ENCODE measurements around the gene ZNF445. TPM values are rescaled to one million over a fixed set of nuclear protein-coding genes. Genes with fewer than 3 reads are reported as not detected.
"Not testable (repeated sequence)": the region's sequence is repeated elsewhere in the genome, so short reads cannot be mapped to it uniquely, and the experiment has no call there.

ZNF445 gene
- total RNA-seq, 1 donor from 2014 or later = 14.9 TPM

DNA sequence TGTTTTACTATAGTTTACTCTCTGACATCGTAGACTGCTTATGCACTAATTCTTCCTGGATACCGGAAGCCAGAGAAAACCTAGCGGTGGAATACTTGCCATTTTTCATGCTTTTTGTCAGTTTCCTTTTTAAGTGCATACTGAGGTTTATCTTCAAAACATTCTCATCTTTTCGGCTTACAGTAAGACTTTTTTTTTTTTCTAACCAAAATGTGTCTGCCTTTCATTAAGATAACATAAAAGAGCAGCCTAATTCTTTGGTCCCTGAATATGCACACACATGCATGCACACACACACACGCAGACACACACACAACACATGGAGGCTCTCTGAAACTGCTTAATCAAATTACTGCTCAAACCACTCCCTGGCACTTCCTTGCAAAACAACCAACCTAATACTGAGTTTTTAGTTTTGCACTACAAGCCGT is 1.3 kb downstream of the ZNF445 start:
- DNase-seq = peak; percentile 7

DNA sequence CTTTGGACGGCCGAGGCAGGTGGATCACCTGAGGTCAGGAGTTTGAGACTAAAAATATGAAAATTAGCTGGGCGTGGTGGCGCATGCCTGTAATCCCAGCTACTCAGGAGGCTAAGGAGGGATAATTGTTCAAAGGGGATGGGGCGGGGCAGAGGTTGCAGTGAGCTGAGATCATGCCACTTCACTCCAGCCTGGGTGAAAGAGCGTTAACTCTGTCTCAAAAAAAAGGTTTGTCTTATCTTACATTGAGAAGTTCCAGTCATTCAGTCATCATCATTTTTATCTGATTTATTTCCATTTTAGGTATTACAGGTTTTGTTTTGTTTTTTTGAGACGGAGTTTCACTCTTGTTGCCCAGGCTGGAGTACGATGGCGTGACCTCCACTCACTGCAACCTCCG is 2.6 kb downstream of the ZNF445 start:
- DNase-seq = not testable (repeated sequence)

DNA sequence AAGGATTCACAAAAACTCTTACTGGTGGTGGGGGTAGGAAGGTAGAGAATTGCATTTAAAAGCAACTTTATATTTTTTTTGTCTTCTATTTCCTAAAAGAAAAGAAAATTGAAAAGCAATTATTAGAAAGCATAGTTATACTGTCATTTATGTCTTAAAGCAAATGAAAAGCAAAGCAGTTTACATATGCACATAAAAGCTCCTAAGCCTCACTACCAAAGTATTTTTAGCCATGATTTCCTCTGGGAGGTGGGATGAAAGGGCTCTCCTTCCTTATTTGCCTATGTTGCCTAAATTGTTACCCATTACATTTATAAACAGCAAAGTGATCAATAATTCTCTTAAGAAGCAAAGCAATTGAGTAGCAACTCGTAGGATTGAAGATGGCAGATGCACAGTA is 7.0 kb downstream of the ZNF445 start:
- DNase-seq = no peak

DNA sequence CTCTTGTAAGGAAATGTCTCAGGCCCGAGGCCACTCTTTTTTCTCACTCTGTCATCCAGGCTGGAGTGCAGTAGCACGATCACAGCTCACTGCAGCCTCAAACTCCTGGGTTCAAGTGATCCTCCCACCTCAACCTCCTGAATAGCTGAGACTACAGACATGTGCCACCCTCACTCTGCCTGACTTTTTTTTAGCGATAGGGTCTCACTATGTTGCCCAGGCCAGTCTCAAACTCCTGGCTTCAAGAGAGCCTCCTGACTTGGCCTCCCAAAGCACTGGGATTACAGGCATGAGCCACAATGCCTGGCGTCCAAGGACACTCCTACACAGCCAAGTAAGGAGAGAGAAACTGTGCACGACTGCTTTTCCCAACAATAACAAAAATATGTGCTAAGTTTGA is 7.6 kb downstream of the ZNF445 start:
- DNase-seq = no peak

DNA sequence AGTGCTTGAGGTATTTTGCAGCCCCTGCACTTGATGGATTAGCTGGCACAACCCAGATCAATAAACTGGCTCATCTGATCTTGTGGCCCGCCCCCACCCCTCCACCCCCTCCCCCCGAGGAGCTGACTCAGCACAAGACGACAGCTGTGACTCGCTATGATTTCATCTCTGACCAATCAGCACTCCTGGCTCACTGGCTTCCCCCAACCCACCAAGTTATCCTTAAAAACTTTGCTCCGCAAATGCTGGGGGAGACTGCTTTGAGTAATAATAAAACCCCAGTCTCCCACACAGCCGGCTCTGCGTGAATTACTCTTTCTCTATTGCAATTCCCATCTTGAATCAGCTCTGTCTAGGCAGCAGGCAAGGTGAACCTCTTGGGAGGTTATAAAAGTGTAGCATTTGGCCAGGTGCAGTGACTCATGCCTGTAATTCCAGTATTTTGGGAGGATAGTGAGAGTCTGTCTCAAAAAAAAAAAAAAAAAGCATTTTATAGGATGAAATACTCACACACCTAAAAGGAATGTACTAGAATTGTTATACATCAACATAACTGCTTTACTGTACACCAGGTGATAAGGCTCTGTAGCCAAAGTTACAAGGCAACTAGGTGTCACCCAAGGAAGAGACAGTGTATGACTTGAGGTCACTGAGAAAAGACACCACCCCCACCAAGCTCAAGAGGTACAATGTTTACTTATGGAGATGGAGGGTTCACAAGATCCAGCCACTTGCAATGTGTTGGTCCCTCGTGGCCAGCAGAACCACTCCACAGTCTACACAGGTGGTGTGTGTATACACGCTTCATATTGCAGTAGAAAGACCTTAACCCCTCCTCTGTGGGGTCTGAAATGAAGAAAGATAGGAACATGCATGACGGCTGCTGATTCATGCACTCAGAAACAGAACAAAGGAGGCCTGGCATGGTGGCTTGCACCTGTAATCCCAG is 8.6 kb downstream of the ZNF445 start:
- DNase-seq = no peak

DNA sequence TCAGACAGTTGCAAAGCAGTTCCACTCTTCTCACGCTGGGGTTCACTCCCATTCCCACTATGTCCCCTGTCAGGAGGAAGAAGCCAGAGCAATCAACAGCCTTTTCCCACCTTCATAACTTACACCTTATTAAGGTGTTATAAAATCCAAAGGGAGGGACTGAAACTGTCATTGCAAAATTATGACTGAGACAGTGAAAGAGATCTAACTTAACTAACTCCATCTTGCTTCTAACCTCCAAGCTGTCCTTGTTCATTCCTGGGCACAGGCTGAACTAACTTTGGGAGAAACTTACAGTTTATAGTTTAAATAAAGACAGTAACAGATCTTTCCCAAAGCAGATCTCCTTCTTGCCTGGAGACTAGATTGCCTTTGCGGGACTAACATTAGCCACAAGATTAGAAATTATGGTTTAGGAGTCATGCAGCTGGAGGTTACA is 9.4 kb downstream of the ZNF445 start:
- not testable (repeated sequence) for DNase-seq

DNA sequence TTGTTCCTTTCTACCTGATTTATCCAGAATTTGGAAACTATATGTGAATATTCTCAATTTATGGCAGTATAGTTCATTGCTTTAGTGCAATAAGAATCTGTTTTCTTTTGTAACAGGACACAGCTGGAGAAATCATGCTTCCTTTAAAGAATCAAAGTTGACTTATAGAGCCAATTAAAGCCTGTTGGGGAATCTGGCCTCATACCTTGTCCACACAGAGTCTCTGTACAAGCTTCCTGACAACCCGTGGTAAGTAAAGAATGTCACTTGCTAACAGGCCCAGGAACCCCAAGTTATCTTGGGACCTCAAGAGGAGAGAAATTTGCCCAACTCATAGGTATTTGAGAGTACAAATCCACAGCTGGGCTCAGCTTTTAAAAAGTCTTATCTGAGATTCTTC is 10.2 kb downstream of the ZNF445 start:
- DNase-seq = no peak

DNA sequence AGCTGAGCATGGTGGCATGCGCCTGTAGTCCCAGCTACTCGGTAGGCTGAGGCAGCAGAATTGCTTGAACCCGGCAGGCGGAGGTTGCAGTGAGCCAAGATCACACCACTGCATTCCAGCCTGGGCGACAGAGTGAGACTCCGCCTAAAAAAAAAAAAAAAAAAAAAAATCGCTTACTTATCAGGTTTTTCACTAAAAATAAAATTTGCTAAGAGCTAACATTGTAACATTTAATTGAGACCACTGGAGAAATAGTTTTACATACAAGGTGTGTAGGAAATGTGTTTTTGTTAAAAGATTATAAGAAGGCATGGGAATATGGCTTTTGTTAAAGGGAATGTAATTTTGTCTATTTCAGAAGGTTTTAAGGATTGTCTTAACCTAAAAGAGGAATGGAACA is 12.6 kb downstream of the ZNF445 start:
- not testable (repeated sequence) for DNase-seq

DNA sequence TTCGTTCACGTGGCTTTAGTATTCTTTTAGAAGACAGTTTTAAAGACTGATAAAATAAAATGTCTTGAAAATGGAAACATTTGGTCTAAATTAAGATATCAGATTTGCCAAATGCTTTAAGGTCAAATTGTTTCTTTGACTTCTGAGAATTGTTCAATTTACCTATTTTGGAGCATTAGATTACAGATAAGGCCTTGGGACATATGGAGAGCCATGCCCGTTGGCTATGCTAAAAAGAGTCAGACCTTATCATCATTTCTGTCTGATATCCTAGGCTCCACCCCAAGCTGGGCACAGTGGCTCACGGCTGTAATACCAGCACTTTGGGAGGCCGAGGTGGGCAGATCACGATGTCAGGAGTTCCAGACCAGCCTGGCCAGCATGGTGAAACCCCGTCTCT is 13.0 kb downstream of the ZNF445 start:
- no peak for DNase-seq

DNA sequence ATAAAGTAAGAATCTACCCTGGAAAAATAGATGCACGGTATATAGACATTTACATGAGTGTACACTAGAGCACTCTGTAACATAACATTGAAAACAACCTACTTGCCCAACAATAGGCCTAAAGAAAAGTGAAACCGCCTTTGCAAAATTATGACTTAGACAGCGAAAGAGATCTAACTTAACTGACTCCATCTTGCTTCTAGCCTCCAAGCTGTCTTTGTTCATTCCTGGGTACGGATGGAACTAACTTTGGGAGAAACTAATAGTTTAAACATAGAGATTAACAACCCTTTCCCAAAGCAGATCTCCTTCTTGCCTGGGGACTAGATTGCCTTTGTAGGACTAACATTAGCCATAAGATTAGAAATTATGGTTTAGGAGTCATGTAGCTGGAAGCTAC is 17.4 kb downstream of the ZNF445 start:
- not testable (repeated sequence) for DNase-seq

DNA sequence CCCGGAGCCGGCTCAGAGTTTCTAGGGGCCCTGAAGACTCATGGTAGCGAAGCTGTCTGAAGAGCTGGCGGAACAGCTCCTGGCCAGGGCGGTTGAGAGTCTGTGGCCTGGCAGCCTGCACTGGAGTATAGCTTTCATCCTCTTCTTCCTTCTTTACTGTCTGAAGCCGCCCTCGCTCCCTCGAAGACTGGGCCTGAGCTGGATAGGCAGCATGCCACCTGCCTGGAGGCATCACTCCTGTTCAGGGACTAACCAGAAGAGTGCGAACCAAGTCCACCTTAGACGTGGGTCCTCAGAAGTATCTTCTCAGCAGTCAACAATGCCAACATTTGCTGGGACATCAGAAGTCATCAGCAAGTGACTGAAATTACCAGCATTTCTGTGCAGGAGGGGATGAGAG is 22.2 kb downstream of the ZNF445 start:
- DNase-seq = no peak

DNA sequence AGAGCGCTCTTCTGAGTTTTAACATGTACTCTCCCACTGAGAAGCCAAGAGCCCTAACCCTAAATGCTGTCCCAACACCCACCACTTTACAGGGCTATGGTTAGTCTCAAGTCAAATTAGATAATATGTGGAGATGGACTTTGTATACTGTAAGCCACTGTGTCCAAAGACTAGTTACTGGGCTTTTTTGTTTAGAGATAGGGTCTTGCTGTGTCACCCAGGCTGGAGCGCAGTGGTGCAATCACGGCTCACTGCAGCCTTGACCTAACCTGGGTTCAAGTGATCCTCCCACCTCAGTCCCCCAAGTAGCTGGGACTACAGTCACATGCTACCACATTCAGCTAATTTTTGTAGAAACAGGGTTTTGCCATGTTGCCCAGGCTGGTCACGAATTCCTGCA is 23.2 kb downstream of the ZNF445 start:
- no peak for DNase-seq

DNA sequence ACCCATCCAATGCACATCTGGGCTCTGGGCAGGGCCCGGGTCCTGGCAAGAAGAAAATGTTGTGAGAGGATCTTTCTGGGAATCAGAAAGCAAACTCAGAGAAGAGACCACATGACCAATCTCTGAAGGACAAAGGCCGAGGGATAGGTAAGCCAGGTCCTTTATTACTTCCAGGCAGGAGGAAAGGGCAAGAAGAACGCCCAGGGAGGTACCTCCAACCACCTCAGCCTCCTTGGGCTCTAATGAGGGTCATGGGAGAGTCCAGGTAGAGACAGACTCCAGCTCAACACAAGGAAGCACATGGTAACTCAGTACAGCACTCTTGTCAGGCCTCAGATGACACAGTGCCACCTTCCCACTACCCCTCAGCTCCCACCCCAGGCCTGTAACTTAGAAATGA is 26.0 kb downstream of the ZNF445 start:
- no peak for DNase-seq

DNA sequence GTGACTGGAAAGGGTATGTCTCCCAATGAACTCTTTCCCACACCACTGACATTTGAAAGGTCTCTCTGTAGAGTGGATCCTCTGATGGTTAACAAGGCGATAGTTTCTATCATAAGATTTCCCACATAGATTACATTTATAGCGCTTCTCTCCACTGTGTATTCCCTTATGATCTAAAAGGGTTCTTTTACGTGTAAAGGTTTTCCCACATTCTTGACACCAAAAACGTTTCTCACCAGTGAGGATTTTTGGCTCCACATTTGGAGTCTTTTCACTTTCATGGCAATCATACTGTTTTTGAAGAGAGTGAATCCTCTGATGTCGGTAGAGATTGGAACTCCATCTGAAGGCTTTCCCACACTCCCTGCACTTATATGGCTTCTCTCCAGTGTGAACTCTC is 30.5 kb downstream of the ZNF445 start:
- no peak for DNase-seq

DNA sequence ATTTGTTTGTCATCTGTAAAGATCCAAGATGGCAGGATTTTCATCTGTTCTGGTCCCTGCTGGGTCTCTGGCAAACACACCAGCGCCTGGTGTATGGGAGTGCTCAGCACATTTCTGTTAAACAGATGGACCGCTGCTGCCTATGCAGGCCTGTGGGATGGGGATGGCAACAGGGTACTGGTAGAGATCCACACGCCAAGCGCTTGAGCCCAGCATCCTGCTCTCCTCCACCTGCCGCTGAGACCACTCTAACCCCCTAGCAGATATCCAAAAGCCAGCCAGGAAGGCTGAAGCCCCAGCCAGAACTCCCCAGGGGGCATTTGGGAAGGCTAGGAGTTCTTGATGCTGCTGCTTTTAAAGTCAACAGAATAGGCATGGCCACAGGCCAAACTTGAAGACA is 31.7 kb downstream of the ZNF445 start:
- DNase-seq = no peak

DNA sequence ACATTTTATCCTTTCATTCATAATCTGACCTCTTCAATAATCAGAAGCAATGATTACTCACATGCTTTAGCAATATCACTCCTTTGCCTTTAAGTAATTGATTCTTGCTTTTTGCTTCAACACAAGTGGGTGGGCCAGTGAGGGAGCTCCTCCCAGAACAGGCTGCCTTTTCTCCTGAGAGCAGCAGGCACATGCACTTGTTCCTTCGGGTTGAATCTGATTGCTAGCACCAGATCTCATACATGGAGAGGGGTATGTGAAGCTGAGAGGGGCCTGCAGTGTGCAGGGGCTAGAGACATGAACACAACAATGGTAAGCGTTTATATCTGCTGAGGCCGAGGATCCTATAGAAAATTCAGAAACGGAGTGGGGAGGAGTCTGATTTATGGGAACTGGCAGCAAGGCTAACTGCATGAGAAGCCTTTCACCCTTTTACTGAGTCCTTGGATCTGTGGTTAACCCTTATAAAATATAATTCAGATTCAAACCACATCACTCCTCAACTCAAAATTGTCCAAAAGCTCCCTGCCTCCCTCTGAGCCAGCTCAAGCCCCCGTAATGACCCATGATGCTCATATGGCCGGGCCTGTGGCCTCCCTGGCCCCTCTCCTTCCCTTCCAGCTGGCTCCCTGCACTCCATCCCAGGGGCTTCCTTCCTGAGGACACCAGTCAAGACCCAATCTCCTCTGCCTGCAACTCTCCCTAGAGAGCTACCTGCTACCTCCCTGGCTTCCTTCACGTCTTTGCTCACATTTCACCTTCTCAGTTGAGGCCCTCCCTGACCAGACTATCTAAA is 32.4 kb downstream of the ZNF445 start:
- no peak for DNase-seq

DNA sequence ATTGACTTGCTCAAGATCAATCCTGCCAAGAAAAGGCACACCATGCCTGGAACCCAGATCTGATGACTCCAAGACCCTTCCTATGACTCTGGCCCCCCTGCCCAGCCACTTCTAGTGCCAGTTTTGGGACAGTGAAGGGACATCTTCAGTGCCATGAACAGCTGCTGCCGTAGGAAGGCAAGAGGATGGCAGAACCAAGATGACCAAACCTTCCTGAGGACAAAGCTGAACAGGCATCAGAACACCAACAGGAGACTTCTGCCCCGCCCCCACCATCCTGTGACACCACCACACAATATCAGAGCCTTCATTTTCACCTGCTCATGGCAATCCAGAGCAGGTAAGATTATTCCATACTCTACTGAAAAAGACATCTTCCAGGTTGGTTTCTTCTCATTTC is 33.0 kb downstream of the ZNF445 start:
- no peak for DNase-seq

DNA sequence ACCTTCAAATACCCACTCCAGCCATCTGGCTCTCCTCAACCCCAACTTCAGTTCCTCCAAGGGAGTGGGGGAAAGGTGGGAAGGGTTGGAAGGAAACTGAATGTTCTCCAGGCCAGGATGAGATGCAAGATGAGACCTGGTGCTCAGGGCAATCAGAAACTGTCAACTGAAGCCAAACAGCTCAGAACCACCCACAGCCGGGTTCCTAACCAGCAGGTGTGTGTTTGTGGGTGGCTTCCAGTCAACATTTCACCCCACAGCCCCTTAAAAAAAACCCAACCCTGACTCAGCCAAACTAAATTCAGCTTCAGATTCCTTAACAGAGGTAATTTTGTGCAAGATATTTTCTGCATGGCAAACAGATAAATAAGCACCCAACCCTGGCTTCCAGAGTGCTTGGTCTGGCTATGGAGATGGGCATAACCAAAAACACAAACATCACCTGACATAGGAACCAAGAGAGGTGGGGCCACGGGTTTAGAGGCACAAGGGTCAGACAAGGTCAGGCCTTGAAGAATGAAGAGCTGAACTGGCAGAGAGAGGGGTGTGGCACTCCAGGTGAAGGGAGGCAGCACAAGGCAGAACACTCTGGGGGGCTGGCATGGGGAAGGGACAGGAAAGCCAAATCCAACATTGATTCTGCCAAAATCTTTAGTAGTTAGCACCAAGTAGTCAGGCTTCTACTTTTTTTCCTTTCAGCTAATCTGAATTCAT is 34.7 kb downstream of the ZNF445 start:
- no peak for DNase-seq

DNA sequence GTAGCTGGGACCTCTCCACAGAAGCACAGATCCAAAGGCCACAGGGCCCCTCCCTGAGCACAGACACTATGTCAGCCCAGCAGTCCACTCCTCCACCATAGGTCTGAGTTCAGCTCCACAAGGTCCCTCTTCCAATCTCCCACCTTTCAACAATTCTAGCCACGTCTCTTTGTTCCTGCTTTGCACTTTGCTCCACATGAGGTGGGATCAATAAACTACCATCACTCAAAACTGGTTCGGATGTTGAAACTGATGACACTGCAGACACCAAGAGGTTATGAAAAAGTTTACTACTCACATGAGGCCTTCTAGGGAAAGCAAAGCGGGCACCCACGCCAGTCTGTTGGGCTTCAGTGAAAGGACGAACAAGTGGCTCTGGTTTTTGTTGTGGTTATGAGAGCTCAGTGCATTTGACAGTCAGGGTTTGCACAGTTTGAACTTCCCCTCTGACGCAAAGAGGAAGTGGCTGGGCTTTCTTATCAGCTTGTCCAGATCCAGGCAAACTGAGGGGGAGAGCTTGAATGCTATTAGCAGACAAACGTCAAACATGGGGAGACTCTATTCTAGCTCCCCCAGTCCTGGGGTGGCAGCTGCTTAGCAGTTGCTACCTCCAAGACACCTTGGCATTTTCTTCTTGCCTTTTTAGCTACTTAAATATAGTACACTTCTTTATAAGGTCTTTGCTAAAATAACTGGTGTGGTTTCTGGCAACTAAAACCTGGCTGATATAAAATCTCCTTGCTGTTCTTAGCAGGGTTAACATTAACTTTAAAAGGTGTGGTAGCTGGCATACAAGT is 37.8 kb downstream of the ZNF445 start:
- peak; percentile 24 for DNase-seq

DNA sequence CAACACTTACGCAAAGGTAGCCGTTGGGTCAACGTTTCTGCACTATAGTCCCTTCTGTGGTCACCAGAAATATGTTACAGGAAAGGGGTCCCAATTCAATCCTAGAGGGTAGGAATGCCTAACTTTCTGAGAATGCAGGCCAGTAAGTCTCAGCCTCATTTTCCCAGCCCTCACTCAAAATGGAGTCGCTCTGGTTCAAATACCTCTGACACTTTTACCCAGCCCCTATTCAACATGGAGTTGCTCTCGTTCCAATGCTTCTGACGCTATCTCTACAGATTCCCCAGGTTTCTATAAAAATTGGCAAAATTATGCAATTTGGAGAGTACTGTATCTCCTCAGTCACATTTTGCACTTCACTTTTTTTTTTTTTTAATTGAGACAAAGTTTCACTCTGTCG is 39.7 kb downstream of the ZNF445 start:
- DNase-seq = no peak

DNA sequence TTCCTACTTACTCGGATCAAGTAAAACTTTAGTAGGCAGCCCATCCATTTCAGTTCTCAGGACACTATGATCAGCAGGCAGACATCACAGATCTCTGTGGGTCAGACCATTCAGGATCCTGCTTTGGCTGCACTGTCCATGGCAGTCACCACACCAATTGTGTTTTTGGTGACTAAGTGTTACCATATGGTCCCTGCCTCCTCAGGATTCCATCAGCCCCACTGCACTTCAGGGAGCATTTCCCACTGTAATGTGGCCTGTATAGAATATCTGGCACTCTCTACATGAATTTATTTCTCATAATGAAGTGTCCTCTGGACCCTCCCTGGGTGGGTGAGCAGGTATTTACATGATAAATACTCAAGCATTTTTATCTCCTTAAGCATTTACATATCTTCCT is 41.3 kb downstream of the ZNF445 start:
- DNase-seq = no peak

Data from skin of body (tissue), 2 donors.